Midbrain (tissue), 1 donor: ENCODE results near the gene PDCD5.
"Not testable (repeated sequence)": the region's sequence is repeated elsewhere in the genome, so short reads cannot be mapped to it uniquely, and the experiment has no call there.

Source experiments
- DNase-seq: peaks from one replicate; lab custom pipeline; 2025; lab: John Stamatoyannopoulos, UW

Gene PDCD5

DNA sequence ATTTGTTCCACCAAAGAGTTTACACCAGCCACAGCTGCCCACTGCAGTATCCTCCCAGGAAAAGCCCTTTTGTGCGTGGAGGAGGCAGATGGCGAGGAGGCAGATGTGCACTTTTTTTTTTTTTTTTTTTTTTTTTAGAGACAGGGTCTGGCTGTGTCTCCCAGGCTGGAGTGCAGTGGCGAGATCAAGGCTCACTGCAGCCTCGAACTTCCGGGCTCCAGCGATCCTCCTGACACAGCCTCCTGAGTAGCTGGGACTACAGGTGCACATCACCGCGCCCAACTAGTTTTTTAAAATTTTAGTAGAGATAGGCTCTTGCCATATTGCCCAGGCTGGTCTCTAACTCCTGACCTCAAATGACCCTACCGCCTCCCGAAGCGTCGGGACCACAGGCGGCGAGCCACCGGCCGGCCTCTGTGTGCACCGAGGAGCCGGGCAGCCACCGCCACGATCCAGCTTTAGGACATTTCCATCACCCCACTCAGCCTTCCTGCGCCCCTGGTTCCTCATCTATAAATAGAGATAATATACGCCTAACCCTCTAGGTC lies 563 bp upstream of the PDCD5 start:
- no peak for DNase-seq

DNA sequence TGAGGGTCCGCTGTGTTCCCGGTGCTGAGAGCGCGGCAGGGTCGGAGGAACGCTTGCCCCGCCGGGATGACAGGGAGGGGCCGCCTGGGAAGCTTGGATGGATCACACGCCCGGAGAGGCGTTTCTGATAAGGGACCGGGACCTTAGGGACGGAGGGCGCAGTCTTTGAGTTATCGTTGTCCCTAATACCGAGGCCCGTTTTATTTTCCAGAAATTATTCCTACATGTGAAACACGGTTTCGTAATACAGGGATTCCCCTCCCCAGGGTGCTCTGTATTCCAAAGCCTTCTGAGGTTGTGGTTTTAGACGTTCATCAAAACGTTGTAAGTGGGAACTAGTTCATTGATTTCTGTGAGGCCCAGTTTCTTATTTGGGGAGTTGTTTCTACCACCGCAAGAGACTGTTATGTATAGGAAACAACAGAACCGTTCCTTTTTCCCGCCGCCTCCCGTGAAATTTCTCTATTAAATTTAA lies 752 bp downstream of the PDCD5 start:
- DNase-seq: no peak

DNA sequence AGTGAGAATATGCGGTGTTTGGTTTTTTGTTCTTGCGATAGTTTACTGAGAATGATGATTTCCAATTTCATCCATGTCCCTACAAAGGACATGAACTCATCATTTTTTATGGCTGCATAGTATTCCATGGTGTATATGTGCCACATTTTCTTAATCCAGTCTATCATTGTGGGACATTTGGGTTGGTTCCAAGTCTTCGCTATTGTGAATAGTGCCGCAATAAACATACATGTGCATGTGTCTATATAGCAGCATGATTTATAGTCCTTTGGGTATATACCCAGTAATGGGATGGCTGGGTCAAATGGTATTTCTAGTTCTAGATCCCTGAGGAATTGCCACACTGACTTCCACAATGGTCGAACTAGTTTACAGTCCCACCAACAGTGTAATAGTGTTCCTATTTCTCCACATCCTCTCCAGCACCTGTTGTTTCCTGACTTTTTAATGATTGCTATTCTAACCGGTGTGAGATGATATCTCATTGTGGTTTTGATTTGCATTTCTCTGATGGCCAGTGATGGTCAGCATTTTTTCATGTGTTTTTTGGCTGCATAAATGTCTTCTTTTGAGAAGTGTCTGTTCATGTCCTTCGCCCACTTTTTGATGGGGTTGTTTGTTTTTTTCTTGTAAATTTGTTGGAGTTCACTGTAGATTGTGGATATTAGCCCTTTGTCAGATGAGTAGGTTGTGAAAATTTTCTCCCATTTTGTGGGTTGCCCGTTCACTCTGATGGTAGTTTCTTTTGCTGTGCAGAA lies 6.9 kb downstream of the PDCD5 start:
- DNase-seq: not testable (repeated sequence)

DNA sequence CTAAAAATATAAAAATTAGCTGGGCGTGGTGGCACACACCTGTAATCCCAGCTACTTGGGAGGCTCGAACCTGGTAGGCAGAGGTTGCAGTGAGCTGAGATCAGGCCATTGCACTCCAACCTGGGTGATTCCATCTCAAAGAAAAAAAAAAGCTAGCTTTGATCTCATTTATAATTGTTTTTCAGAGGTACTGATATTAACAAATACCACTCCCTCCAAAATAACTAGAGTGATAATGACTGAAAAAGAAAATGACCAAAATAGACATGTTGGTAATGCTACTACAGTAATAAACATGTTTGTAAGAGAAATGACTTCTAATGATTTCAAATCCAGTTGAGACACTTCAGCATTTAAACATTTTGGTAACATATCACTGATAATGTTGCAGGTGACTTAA lies 13.0 kb downstream of the PDCD5 start:
- DNase-seq: no peak

DNA sequence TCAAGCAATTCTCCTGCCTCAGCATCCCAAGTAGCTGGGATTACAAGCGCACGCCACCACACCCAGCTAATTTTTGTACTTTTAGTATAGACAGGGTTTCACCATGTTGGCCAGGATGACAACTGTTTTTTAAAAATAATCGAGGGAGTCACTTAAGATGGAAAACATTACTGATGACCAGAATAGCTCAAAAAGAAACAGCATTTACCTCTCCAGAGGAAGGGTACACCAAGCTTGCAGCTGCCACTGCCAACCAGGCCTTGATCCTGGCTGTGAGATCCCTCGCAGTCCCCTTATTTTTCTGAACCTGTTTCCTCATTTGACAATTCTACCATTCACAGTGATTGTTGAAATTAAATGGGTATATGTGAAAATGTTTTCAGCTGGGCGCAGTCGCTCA lies 14.5 kb downstream of the PDCD5 start:
- no peak for DNase-seq

DNA sequence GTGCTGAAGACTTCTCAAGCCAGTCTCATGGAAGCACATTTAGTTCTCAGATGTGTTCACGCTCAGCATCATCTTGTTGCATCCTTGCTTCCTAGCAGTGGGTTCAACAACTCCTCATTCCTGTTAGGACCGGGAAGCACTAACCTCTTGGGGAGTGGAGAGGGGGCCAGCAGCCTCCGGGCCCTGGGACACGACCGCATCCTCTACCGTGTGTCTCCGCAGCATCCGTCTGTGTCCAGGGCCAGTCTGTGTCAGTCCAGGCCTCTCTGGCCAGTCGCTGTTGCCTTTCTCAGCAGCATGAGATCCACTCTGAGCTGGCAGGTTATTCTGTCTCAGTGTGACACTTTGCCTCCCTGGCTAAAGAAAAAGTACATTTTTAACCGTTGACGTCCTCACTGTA lies 17.0 kb downstream of the PDCD5 start:
- no peak for DNase-seq

DNA sequence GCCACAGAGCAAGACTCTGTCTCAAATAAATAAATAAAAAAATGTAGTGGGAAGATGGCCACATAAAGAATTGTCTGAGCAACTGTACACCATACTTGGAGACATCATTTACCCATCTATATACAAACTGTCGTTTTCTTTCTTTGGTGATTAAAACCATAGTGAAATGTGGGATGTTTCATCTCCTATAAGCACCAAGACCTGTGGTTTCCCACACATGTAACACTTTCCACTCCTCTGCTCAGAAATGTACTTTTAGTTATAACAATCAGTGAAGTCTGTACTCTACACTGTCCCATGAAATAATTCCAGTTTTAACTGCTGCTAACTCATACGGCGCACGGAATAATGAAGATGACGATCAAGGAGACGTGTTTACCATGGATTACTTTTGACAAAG lies 18.3 kb downstream of the PDCD5 start:
- DNase-seq: no peak

DNA sequence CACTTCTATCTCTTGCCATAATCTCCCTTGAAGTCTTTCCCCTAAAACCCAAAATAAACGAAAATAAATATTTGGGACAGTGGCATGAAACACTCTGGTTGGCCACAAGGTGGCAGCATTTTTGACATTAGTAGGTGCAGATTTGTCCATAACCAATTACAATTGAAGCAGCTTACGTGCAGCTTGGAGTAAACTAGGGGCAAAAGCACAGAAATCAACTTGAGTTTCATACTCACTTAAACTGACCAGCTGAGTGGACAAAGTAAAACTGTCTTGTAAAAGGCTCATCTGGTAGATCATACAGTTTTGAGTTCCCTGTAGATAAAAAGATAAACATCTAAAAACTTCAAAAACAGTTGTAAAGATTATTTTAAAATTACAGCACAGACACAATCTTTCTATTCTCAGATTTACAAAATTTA lies 18.8 kb downstream of the PDCD5 start:
- peak; percentile 33 for DNase-seq

DNA sequence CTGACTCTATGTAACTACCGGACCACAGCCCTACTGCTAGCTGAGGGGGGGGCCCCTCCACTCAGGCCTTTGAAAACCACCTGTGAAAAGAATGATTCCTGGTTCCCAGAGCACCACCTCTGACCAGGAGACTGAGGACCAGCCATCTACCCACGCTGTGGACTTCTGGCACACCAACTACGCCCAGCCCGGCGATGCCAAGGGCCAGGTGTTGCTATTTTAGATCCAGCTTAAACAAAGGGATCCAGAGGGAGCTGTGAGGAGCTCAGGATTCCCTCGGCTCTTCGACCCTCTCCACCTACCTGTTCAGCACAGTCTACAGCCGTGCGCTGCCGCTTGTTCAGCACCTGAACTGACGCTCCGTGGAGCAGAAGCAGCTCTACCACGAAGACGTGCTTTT lies 23.0 kb downstream of the PDCD5 start:
- DNase-seq: no peak

DNA sequence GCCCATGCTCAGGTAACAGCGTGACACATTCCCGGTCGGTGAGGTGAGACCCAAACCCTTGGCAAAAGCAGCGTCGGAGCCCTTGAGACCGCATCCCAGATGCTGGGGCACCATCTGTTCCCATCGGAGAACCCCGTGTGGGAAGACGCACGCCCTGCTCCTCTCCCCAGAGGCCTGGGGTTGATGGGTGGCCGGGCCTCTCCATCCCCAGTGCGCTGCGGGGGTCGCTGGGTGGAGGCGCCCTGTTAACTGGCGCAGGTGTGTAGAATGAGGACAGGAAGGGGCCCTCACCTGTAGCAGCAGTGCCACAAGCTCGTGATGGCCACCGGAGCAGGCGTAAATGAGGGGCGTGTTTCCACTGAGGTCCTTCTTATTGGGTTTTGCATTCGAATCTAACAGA lies 24.6 kb downstream of the PDCD5 start:
- DNase-seq: no peak

DNA sequence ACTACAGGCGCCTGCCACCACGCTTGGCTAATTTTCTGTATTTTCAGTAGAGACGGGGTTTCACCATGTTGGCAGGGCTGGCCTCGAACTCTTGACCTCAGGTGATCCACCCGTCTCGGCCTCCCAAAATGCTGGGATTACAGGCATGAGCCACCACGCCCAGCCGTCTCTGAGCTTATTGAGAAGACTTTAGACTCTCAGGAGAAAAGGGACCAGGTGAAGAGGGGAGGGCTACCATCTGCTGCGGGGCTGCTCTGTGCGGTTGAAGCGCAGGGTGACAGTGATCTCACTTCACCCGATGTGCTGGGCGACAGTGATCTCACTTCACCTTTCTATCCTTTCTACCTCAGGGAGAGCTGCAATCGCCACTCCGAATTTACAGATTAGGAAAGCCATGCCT lies 25.3 kb downstream of the PDCD5 start:
- DNase-seq: no peak

DNA sequence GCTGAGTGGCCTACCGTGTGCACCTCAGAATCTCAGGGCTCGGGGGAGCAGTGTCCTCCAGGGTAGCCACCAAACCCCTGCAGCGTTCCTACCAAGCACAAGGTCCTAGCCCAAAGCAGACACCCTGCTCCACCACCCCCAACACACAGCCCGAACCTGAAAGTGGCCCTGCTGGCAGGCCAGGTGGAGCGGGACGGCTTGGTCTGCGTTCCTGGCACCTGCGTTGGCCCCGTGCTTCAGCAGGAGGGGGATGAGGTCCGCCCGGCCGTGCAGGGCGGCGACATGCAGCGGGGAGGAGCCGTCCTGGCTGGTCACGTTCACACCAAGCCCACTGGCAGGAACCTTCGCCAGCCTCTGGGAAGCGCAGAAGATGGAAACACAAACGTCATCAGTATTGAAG lies 26.5 kb downstream of the PDCD5 start:
- no peak for DNase-seq

DNA sequence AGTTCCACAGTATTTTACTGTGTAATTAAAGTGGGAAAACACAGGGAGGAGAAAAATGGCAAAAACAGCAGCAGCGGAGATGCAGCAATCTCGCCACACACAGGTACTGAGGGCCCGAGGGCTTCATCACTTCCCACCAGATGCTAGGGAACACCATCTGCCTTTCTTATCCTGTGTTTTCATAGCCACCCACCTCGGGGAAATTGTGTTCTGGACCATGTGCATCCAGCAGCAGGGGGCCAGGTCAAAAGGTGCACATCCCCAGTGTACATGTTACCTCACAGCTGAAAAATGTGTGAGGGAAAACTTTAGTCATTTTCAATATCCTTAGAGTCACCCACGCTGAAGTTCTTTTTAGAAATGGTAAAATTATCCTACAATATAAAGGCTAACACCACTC lies 30.2 kb downstream of the PDCD5 start:
- DNase-seq: no peak

DNA sequence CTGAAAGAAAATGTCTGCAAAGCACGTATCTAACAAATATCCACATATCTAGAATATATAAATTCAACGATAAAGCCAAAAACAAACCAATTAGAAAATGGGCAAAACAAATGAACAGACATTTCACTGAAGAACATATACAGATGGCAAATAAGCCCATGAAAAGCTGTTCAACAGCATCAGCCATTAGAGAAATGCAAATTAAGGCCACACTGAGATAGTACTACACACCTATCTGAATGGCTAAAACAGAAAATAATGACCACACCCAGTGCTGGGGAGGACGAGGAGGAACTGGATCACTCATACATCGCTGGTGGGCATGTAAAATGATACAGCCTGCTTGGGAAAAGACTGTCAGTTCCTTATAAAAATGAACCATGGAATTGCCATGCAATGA lies 32.0 kb downstream of the PDCD5 start:
- no peak for DNase-seq

DNA sequence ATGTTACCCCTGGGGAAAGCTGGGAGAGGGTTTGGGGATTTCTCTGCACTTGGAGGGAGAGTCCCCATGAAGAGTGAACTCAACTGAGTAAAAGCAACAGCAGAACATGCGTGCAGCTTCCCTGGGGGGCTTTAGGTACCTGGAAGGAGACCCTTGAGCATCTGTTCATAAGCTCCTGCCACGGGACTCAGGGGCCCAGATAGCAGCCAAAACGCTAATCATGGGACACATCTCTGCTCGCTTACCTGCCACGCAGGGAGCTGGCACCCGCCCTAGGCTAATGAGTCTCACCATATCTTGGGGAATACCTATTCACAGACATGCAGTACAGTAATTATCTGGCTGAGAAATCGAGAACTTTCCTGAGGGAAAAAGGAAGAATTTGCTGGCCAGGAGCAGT lies 33.9 kb downstream of the PDCD5 start:
- DNase-seq: no peak

DNA sequence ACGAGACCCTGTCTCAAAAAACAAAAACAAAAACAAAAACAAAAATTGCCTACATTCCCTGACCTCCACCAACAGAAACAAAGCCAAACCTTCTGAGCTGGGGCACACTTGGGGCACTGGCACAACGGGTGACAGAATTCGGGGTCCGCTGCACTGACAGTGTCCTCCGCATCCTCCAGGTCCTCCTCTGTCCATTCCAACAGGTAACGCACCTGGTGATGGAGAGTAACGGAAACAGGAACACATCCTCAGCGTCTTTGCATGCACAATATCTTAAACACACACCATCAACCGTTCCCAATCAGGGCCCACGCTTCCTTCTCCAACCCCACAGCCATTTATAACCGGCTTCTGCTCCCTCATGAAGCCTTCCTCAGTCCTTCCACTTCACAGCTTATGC lies 34.6 kb downstream of the PDCD5 start:
- no peak for DNase-seq

DNA sequence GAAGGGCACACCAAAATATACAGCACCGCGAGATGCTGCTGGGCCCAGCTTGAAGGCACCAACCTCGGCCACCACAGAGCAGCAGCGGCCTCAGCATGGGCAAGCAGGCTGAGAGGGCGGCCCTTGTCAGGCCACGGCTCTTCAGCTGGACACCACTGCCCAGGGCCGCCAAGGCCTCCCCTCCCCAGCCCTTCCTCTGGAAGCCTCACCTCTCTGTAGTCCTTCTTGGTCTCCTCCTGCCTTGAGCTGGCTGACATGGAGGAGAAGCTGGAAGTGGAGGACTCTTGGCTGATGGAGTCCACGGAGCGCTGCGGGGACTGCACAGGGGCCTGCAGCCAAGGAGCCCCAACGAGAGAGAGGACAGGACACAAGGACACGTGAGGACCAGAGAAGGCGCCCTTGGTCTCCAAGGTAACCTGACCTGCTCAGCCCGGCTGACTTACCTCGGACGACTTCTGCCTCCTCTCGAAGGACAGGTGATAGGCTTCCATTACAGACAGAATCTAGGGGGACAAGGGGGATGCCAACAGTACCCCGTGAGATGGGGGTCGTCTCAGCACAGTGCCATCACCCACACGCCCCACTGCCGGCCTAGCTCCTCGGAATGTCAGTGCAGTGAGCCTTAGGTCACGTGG lies 38.2 kb downstream of the PDCD5 start:
- no peak for DNase-seq

DNA sequence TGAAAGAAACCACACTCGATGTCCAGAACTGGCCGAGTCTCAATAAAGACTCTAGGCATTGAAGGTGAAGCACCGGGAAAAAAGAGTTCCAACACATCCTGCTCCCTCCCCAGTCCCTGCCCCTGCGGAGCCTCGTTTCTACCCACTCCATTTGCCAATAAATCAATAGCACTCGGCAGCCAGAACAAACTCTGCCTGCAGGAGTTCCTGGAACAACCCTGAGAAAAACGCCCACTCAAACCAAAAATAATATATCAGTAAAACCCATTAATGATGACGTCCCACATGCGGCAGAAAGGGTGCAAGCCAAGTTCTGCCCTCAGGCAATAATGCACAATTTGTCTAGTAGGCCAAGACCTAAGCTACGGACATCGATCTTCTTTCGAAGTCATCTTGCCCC lies 41.0 kb downstream of the PDCD5 start:
- no peak for DNase-seq

DNA sequence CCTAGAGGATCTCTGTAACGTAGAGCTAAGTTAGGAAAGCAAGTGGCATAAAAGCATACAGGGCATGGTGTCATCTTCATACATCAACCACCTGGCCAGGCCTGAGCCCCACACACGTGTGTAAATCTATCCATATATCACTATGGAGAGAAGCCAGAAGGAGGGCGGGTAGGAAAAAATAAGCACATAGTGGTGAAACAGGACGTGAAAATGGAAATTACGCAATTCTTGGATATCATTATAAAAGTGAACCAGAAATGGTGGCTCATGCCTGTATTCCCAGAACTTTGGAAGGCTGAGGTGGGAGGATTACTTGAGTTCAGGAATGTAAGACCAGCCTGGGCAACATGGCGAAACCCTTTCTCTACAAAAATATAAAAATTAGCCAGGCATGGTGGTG lies 43.4 kb downstream of the PDCD5 start:
- no peak for DNase-seq

DNA sequence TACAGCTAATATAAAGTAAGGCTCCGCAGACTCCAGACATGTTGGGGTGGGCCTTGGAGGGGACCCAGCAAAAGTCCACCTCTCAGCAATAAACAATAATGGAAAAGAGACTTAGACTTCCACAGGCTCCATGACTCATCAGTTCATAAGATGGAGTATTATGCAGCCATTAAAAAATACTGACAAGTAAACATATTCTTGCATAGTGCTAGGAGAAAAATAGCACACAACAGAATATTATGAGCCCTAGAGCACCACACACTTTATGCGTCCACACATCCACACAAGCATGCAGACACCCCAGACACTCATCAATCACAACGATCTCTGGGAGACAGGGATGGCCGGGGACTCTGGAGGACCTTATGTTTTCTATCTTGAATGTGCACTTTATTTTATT lies 46.0 kb downstream of the PDCD5 start:
- no peak for DNase-seq

DNA sequence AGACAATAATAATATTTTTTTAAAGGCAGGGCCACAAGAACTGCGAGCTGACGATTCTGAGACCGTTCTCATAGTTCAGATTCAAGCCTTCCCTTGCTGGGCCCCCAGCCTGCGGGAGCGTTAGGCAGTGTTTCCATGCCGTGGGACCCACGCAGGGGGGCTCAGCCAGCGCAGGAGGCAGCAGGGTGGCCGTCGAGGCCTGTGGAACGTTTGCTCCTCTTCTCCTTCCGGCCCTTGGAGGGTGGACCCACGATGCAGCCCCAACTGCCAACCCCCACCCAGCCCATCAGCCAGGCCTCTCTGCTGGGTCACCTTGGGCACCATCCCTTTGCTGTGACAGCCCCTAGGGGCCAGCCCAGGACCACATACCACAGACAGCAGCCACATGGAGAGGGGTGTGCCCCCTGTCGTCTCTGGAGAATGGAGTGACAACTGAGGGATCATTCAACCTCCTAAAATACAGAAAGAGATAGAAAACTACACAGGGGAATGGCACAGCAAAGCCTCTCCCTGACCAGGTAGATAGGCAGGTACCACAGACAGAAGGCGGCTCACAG lies 46.8 kb downstream of the PDCD5 start:
- no peak for DNase-seq

DNA sequence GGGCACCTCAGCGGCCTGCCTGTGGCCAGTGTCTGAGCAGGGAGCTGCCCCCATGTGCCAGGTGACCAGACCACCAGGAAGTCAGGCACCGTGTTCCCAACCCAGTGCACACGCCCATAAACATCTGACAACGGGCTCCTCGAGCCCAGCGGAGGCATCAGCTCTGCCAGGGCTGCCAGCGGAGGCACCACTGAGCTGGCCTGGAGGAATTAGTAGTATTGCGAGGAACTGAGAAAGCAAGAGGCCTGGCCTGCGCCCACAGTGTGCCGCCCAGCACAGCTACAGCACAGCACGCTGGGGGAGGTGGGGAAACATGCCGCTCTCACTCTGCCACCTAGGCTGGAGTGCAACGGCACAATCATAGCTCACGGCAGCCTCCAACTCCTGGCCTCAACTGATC lies 49.3 kb downstream of the PDCD5 start:
- no peak for DNase-seq

DNA sequence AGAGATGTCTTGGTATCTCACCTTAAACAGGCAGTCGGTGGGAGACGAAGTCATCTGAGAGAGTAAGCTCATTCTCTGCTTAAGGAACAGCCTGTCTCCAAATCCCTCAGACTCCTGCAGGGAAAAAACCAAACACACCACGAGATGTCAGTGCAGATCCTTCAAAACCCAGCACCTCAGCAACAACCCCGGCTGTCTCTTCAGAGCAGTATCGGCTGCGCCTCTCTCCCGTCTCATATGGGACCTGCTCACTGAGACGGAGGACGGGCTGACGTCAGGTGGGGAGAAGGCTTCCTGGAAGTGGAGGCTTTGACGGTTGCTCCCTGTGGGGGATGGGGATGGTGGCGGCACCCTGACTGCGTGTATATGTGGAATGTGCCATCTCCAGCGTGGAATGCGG lies 50.4 kb downstream of the PDCD5 start:
- DNase-seq: no peak
